ENCODE results near the gene APBB3.
A peak's percentile ranks its signal among the peaks of the same experiment; 100 is the strongest.
"Not testable (repeated sequence)": the region's sequence is repeated elsewhere in the genome, so short reads cannot be mapped to it uniquely, and the experiment has no call there.

Gene APBB3

GRCh38 chr5:140564196-140565023 lies at the start of gene APBB3, which contains the start of gene SLC35A4:
APBB3 (minus strand) TSS chr5:140564598; CDS start chr5:140564245, 353 bp downstream.
SLC35A4 (plus strand) TSS chr5:140564828; CDS start chr5:140567170, 2,342 bp downstream.
- peak; percentile 90 for DNase-seq (ENCODE audit: low spot score)

- no peak for DNase-seq (ENCODE audit: low spot score)
Measured at GRCh38 chr5:140611020-140611521, 46.7 kb upstream of the APBB3 start.

- DNase-seq (ENCODE audit: low spot score) = no peak
Measured at GRCh38 chr5:140609126-140609525, 44.7 kb upstream of the APBB3 start.

- DNase-seq (ENCODE audit: low spot score) = no peak
Measured at GRCh38 chr5:140608722-140609121, 44.3 kb upstream of the APBB3 start.

GRCh38 chr5:140607031-140607430 lies 42.6 kb upstream of the APBB3 start:
- peak; percentile 15 for DNase-seq (ENCODE audit: low spot score)

GRCh38 chr5:140605879-140606278 lies 41.5 kb upstream of the APBB3 start:
- DNase-seq (ENCODE audit: low spot score) = no peak

GRCh38 chr5:140603734-140604133 lies 39.3 kb upstream of the APBB3 start:
- DNase-seq (ENCODE audit: low spot score) = no peak

- not testable (repeated sequence) for DNase-seq (ENCODE audit: low spot score)
Measured at GRCh38 chr5:140603446-140603698, 39.0 kb upstream of the APBB3 start.

- DNase-seq (ENCODE audit: low spot score) = no peak
Measured at GRCh38 chr5:140602147-140602546, 37.7 kb upstream of the APBB3 start.

- no peak for DNase-seq (ENCODE audit: low spot score)
Measured at GRCh38 chr5:140600096-140600495, 35.7 kb upstream of the APBB3 start.

GRCh38 chr5:140598836-140599235 lies 34.4 kb upstream of the APBB3 start:
- no peak for DNase-seq (ENCODE audit: low spot score)

- no peak for DNase-seq (ENCODE audit: low spot score)
Measured at GRCh38 chr5:140596321-140596741, 31.9 kb upstream of the APBB3 start.

- no peak for DNase-seq (ENCODE audit: low spot score)
Measured at GRCh38 chr5:140595538-140596300, 31.3 kb upstream of the APBB3 start.

- DNase-seq (ENCODE audit: low spot score) = no peak
Measured at GRCh38 chr5:140594169-140594568, 29.8 kb upstream of the APBB3 start.

- DNase-seq (ENCODE audit: low spot score) = not testable (repeated sequence)
Measured at GRCh38 chr5:140593070-140593469, 28.7 kb upstream of the APBB3 start.

- DNase-seq (ENCODE audit: low spot score) = no peak
Measured at GRCh38 chr5:140591747-140592372, 27.5 kb upstream of the APBB3 start.

GRCh38 chr5:140590861-140591260 lies 26.5 kb upstream of the APBB3 start:
- no peak for DNase-seq (ENCODE audit: low spot score)

GRCh38 chr5:140588311-140589070 lies 24.1 kb upstream of the APBB3 start:
- no peak for DNase-seq (ENCODE audit: low spot score)

- DNase-seq (ENCODE audit: low spot score) = no peak
Measured at GRCh38 chr5:140587495-140587894, 23.1 kb upstream of the APBB3 start.

- not testable (repeated sequence) for DNase-seq (ENCODE audit: low spot score)
Measured at GRCh38 chr5:140579188-140579747, 14.9 kb upstream of the APBB3 start.

- DNase-seq (ENCODE audit: low spot score) = no peak
Measured at GRCh38 chr5:140576776-140577201, 12.4 kb upstream of the APBB3 start.

Data from HuH-7.5 (cell line).